ENCODE results near the gene ERLIN1. TPM values are rescaled to one million over a fixed set of nuclear protein-coding genes. Genes with fewer than 3 reads are reported as not detected.

ERLIN1 gene
- 38.2 TPM for total RNA-seq
- long read RNA-seq, full-length matches to known transcripts, result 24 of 44 reads
- long read RNA-seq, partial matches to known transcripts, result 3 of 44 reads
- long read RNA-seq, other reads (novel, unspliced or antisense), result 17 of 44 reads

- peak; percentile 99 for DNase-seq (ENCODE audit: low spot score)
These were observed at the start of gene ERLIN1 for GRCh38 chr10:100185364-100186252. ERLIN1 (minus strand) TSS chr10:100186029; CDS start chr10:100185626, 403 bp downstream.

- DNase-seq (ENCODE audit: low spot score), result no peak
These were observed 46.3 kb upstream of the ERLIN1 start for GRCh38 chr10:100232101-100232500.

GRCh38 chr10:100229819-100230422, 44.1 kb upstream of the ERLIN1 start:
- DNase-seq (ENCODE audit: low spot score), result no peak

- no peak for DNase-seq (ENCODE audit: low spot score)
These were observed 38.0 kb upstream of the ERLIN1 start for GRCh38 chr10:100223879-100224278.

- DNase-seq (ENCODE audit: low spot score), result no peak
These were observed 36.7 kb upstream of the ERLIN1 start for GRCh38 chr10:100222529-100222928.

- DNase-seq (ENCODE audit: low spot score), result no peak
These were observed 30.2 kb upstream of the ERLIN1 start for GRCh38 chr10:100216006-100216405.

- no peak for DNase-seq (ENCODE audit: low spot score)
These were observed 23.5 kb upstream of the ERLIN1 start for GRCh38 chr10:100209303-100209702.

GRCh38 chr10:100208276-100208675, 22.4 kb upstream of the ERLIN1 start:
- no peak for DNase-seq (ENCODE audit: low spot score)

GRCh38 chr10:100204370-100204769, 18.5 kb upstream of the ERLIN1 start:
- DNase-seq (ENCODE audit: low spot score), result no peak

- DNase-seq (ENCODE audit: low spot score), result no peak
These were observed 15.7 kb upstream of the ERLIN1 start for GRCh38 chr10:100201549-100201948.

- no peak for DNase-seq (ENCODE audit: low spot score)
These were observed 8.9 kb upstream of the ERLIN1 start for GRCh38 chr10:100194711-100195110.

- no peak for DNase-seq (ENCODE audit: low spot score)
These were observed 6.5 kb upstream of the ERLIN1 start for GRCh38 chr10:100192350-100192749.

- no peak for DNase-seq (ENCODE audit: low spot score)
These were observed 704 bp upstream of the ERLIN1 start for GRCh38 chr10:100186253-100187212.

GRCh38 chr10:100184840-100185239, 989 bp downstream of the ERLIN1 start:
- DNase-seq (ENCODE audit: low spot score), result no peak

GRCh38 chr10:100184426-100184825, 1.4 kb downstream of the ERLIN1 start:
- no peak for DNase-seq (ENCODE audit: low spot score)

- DNase-seq (ENCODE audit: low spot score), result no peak
These were observed 2.3 kb downstream of the ERLIN1 start for GRCh38 chr10:100183481-100183880.

- no peak for DNase-seq (ENCODE audit: low spot score)
These were observed 2.9 kb downstream of the ERLIN1 start for GRCh38 chr10:100182908-100183307.

- DNase-seq (ENCODE audit: low spot score), result no peak
These were observed 3.5 kb downstream of the ERLIN1 start for GRCh38 chr10:100182281-100182680.

GRCh38 chr10:100175875-100176274, 10.0 kb downstream of the ERLIN1 start:
- no peak for DNase-seq (ENCODE audit: low spot score)

GRCh38 chr10:100174699-100175677, 10.8 kb downstream of the ERLIN1 start:
- DNase-seq (ENCODE audit: low spot score), result no peak
